HFF-Myc (cell line): Measurements from ENCODE around the gene SLC30A9.

Experiments
- DNase-seq: peaks from one replicate; pipeline ENCODE4 v3.0.0-alpha.2; 2011; ENCODE audit warnings: low read depth; ENCODE audit errors: extremely low read depth
- H3K4me3 ChIP-seq: replicated peaks from 2 replicates; pipeline ENCODE4 v1.5.1; 2011; ENCODE audit warnings: low read depth, mild to moderate bottlenecking, control low read depth, low read length
- TF ChIP-seq, protein P1 (sequence below): IDR thresholded peaks from 2 replicates; pipeline ENCODE4 v1.5.1; 2012; ENCODE audit warnings: mild to moderate bottlenecking, low read depth, low read length, control low read depth; ENCODE audit errors: missing control alignments

The SLC30A9 gene

DNA sequence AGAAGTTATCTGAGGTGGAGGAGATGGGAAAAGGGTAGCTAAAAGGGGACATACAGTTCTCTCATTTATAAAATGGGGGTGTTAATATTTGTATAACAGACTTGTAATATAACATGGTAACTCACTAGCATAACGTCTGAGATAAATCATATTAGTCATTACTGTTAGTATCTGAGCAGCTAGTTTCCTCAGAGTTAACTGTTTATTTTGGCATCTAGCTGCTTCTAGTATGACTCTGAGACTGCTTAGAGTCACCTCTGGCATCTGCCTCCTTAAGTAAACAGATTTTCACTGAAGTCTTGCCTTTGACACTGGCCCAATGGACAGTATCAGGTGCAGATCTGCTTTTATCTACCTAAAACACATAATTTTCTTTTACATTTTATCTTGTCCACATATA lies 58.1 kb downstream of the SLC30A9 start:
- DNase-seq: peak; percentile 1
- TF ChIP-seq, protein P1, sequence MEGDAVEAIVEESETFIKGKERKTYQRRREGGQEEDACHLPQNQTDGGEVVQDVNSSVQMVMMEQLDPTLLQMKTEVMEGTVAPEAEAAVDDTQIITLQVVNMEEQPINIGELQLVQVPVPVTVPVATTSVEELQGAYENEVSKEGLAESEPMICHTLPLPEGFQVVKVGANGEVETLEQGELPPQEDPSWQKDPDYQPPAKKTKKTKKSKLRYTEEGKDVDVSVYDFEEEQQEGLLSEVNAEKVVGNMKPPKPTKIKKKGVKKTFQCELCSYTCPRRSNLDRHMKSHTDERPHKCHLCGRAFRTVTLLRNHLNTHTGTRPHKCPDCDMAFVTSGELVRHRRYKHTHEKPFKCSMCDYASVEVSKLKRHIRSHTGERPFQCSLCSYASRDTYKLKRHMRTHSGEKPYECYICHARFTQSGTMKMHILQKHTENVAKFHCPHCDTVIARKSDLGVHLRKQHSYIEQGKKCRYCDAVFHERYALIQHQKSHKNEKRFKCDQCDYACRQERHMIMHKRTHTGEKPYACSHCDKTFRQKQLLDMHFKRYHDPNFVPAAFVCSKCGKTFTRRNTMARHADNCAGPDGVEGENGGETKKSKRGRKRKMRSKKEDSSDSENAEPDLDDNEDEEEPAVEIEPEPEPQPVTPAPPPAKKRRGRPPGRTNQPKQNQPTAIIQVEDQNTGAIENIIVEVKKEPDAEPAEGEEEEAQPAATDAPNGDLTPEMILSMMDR: no peak
- H3K4me3 ChIP-seq: no peak overlapping the region

DNA sequence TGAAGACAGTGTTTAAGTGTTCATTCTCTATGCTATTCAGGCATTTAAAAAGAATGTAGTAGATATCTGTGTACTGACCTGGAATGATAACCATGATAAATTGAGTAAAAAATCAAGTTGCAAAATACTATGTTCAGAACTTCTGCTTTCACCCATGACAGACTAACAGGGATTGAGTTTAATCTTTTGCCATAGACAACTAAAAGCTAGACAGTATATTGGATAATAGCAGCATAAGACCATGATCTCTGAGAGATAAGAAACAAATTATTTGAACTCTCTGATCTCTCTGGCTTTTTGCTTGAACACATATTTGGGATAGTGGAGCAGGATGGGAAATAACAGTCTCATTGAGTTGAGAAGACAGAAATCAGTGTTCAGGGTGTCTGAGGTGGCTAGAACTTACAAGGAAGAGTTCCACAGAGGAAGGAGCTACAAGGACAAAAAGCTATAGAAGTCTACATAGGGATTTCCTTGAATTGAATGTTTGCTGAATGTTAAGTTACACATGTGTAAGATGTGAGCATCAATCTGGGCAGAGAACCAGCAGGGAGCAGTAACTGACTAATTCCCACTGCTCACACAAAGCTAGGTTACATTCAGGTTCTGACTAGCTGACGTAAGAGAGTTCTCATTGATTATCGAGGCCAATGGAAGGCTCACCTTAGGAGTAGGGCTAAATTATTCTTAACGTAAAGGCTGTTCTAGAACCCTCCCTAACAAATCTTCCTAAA lies 60.4 kb downstream of the SLC30A9 start:
- TF ChIP-seq, protein P1: no peak
- H3K4me3 ChIP-seq: no peak overlapping the region
- DNase-seq: no peak

DNA sequence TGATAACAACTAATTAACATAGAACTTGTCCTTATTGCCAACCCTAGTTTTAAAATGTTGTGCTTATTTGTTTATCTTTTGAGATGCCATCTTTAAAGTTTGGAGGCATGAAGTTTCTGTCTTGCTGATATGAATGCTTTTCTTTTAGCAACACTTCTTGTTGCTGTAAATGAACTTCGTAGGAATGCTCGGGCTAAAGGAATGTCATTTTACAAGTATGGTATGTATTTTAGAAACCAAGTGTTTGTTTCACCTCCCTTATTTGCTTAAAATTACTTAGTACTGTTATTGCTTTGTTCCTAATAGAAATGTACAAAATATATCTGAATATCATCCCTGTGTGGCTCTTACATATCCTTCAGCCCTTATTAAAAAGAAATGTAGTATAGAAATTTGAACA lies 76.1 kb downstream of the SLC30A9 start:
- TF ChIP-seq, protein P1: no peak
- no peak overlapping the region for H3K4me3 ChIP-seq
- no peak for DNase-seq

DNA sequence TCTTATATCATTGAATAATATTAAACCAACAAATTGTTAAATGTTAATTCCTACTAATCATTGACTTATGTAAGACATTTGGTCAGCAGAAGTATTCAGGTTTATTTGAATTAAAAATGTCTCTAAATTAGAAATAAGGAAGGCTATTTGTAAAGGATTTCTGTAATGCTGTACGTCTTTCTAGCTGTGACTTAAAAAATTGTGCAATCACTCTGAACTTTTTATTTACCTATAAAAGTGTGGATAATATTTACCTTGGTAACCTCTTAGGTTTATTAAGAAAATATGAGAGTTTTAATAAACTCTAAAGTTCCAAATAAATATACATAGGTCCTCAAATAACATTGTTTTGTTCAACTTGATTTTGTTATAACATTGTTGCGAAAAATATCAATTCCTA lies 76.9 kb downstream of the SLC30A9 start:
- DNase-seq: no peak
- no peak overlapping the region for H3K4me3 ChIP-seq
- TF ChIP-seq, protein P1: no peak

DNA sequence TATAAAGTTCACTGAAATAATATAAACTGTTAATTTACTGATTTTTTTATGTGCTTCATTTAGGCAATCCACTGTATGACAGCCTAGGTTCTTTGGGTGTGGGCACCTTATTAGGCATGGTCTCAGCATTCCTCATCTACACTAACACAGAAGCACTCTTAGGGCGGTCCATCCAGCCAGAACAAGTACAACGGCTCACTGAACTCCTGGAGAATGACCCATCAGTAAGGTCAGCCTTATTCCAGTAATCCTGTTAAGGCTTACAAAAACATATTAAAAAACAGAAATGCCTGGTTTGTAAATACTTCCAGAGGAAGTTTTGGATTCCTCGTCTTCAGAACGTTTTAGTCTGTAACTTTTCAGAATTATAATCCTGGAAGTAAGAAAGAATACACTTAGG lies 80.1 kb downstream of the SLC30A9 start:
- DNase-seq: no peak
- TF ChIP-seq, protein P1: no peak
- no peak overlapping the region for H3K4me3 ChIP-seq

DNA sequence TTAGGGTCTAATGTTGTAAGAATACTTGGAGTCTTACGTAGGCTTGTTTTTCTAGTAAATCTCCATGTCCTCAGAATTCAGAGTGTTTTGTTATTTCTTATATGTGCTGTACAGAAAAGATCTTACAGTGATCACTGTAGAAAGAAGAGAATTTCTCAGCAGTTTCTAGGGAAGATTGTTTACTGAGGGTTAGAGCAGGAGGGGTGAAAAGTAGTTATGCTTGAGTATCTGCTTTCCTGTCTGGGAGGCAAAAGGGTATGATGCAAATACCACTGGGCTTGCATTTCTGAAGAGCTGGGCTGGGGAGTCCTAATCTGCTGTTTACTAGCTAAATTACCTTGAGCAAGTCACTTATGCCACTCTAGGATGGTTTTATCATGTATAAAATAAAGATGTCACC lies 84.0 kb downstream of the SLC30A9 start:
- TF ChIP-seq, protein P1: no peak
- no peak for DNase-seq

More for the DNA sequence above, 84.0 kb downstream of the SLC30A9 start:
- H3K4me3 ChIP-seq: no peak overlapping the region
